ENCODE measurements around the gene AHCYL1.

- no peak for TF ChIP-seq GATA2 (IDR thresholded peaks at IDR 0.05; ENCODE audit: low read depth, low read length)
- no peak for TF ChIP-seq GATA3 (IDR thresholded peaks at IDR 0.05; ENCODE audit: low read depth, low read length)
These were observed 34.1 kb upstream of the AHCYL1 start for GRCh38 chr1:109950509-109950908.
